Thyroid gland (tissue), 4 donors: ENCODE measurements around the gene SUGCT. TPM values are rescaled to one million over a fixed set of nuclear protein-coding genes. Genes with fewer than 3 reads are reported as not detected.

Experiments used
- DNase-seq, 2 donors: peaks; one replicate each; pipeline ENCODE4 v3.0.0-alpha.2; 2019
- H3K27ac ChIP-seq, 3 donors: fragments of 200-600 bp; sonication (generic); 1 replicate in 2 of 3; 2 replicates in 1 of 3; pipeline ENCODE4 v1.5.1; 2016 to 2019; ENCODE audit warnings: mild to moderate bottlenecking in 1 of 3, moderate library complexity in 1 of 3
- H3K27me3 ChIP-seq: fragments of 200-600 bp; sonication (generic); one replicate; pipeline ENCODE4 v1.5.1; 2019
- H3K36me3 ChIP-seq, 2 donors: fragments of 200-600 bp; sonication (generic); one replicate each; pipeline ENCODE4 v1.5.1; 2016 to 2019
- H3K4me1 ChIP-seq, 2 donors: fragments of 200-600 bp; sonication (generic); one replicate each; pipeline ENCODE4 v1.5.1; 2017 to 2019
- H3K4me3 ChIP-seq, 3 donors: fragments of 200-600 bp; sonication (generic); replicated peaks in 1 of 3; 1 replicate in 2 of 3; 2 replicates in 1 of 3; pipeline ENCODE4 v1.5.1; 2016; ENCODE audit warnings: mild to moderate bottlenecking in 1 of 3
- H3K9me3 ChIP-seq: fragments of 200-600 bp; sonication (generic); one replicate; pipeline ENCODE4 v1.5.1; 2017
- CTCF ChIP-seq, 6 experiments: fragments of 200-600 bp in 3 of 6; fragments of 450-650 bp in 3 of 6; sonication (generic) in 3 of 6; IDR thresholded peaks; one replicate each; pipeline ENCODE4 v1.5.1; 2016 to 2019; ENCODE audit warnings: antibody characterized with exemption in 6 of 6, mild to moderate bottlenecking in 2 of 6, inconsistent platforms in 1 of 6, moderate library complexity in 1 of 6
- POLR2A ChIP-seq, 2 donors: fragments of 450-650 bp; IDR thresholded peaks; one replicate each; pipeline ENCODE4 v1.6.1; 2017; ENCODE audit warnings: antibody characterized with exemption in 2 of 2, mild to moderate bottlenecking in 2 of 2, moderate library complexity in 1 of 2
- WGBS, 2 donors: methylation state at CpG; one replicate each; pipeline ENCODE4 v1.1.5; 2017; 5-methylcytosine and 5-hydroxymethylcytosine counted together
- intact Hi-C: fragments of 100-400 bp; cut with DNase I; formaldehyde crosslinking; loops from one replicate; pipeline ENCODE4 v1.15.1; 2023
- total RNA-seq, 4 donors: library from RNA; depleted of rRNA; stranded (reverse); fragments of >200 nt; gene quantifications; one replicate each; pipeline ENCODE4 v1.2.3, GENCODE V29; 2016

Gene SUGCT
- total RNA-seq, 4 donors from 2014 or later = 1.3 to 15.2 (median 3.2) TPM

- TF ChIP-seq CTCF (IDR thresholded peaks at IDR 0.05) = no peak
- TF ChIP-seq POLR2A (IDR thresholded peaks at IDR 0.05) = no peak
- H3K4me1 ChIP-seq = no peaks in the 10 kb centered on the region
- no peak for DNase-seq
- no peak overlapping the region for H3K4me3 ChIP-seq
- intact Hi-C loops = no loop called here
- H3K9me3 ChIP-seq = no peaks in the 10 kb centered on the region
- H3K27ac ChIP-seq = no peak overlapping the region
- no peaks in the 10 kb centered on the region for H3K27me3 ChIP-seq
- 96 to 98% methylated on average over 4 of the region's 4 CpGs for WGBS, 2 donors
- H3K36me3 ChIP-seq = no peaks in the 10 kb centered on the region
These were observed 215.3 kb downstream of the SUGCT start for GRCh38 chr7:40350100-40350499.

GRCh38 chr7:40354711-40355110 is 219.9 kb downstream of the SUGCT start:
- no peaks in the 10 kb centered on the region for H3K36me3 ChIP-seq
- intact Hi-C loops = no loop called here
- no peaks in the 10 kb centered on the region for H3K27me3 ChIP-seq
- no peaks in the 10 kb centered on the region for H3K9me3 ChIP-seq
- no peak for DNase-seq
- no peak overlapping the region for H3K4me3 ChIP-seq
- H3K27ac ChIP-seq = no peak overlapping the region
- 87 to 91% methylated on average over 2 of the region's 2 CpGs for WGBS, 2 donors
- no peak for TF ChIP-seq CTCF (IDR thresholded peaks at IDR 0.05)
- no peak for TF ChIP-seq POLR2A (IDR thresholded peaks at IDR 0.05)
- no peaks in the 10 kb centered on the region for H3K4me1 ChIP-seq

- intact Hi-C loops = no loop called here
- WGBS, 2 donors = 87 to 89% methylated on average over 3 of the region's 3 CpGs
- TF ChIP-seq POLR2A (IDR thresholded peaks at IDR 0.05) = no peak
- no peak for TF ChIP-seq CTCF (IDR thresholded peaks at IDR 0.05)
- Histone ChIP-seq H3K36me3 (no peaks in the 10 kb centered on the region), H3K27ac (no peak overlapping the region), H3K4me3 (no peak overlapping the region), H3K27me3 (no peaks in the 10 kb centered on the region), H3K4me1 (no peaks in the 10 kb centered on the region), H3K9me3 (no peaks in the 10 kb centered on the region)
- no peak for DNase-seq
These were observed 221.5 kb downstream of the SUGCT start for GRCh38 chr7:40356312-40356711.

GRCh38 chr7:40356871-40357709 is 222.3 kb downstream of the SUGCT start:
- Histone ChIP-seq H3K27me3 (no peaks in the 10 kb centered on the region), H3K36me3 (no peaks in the 10 kb centered on the region), H3K9me3 (no peaks in the 10 kb centered on the region), H3K4me3 (no peak overlapping the region), H3K4me1 (no peaks in the 10 kb centered on the region), H3K27ac (no peak overlapping the region)
- intact Hi-C loops = no loop called here
- TF ChIP-seq POLR2A (IDR thresholded peaks at IDR 0.05) = no peak
- no peak for TF ChIP-seq CTCF (IDR thresholded peaks at IDR 0.05)
- 88 to 93% methylated on average over 6 of the region's 6 CpGs for WGBS, 2 donors
- DNase-seq = no peak

DNA sequence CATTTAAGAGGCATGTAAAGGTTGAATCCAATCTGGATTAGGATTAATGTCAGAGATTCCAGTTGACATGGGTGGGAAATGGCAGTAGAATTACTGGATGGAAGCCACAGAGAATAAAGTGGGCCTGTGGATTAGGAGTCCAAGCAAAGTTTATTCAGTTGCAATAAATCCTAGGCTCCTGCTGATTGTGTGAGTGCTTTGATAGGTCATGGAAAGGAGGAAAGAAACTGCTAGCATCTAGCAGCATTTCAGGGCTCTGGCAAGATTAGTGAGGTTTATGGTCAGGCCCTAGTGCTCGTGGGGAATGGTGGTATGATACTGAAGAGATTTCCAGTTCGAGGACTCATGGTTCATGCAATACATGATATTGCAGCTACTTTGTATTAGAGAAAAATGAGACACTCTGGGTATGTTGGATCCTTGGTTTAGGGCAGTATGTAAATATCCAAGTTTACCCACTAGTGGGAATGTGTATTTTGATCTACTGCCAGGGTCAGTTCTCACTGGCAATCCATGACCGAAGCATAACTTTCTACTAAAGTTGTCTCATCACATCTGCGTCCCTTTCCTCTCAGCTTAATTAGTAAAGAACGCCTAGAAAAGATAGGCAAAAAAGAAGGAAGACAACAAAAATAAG is 235.0 kb downstream of the SUGCT start:
- intact Hi-C loops = no loop called here
- Histone ChIP-seq H3K4me3 (no peak overlapping the region), H3K9me3 (no peaks in the 10 kb centered on the region), H3K4me1 (no peaks in the 10 kb centered on the region), H3K27ac (no peak overlapping the region), H3K27me3 (no peaks in the 10 kb centered on the region), H3K36me3 (no peaks in the 10 kb centered on the region)
- 91 to 92% methylated on average over 5 of the region's 5 CpGs for WGBS, 2 donors
- TF ChIP-seq POLR2A (IDR thresholded peaks at IDR 0.05) (no peak), CTCF (IDR thresholded peaks at IDR 0.05) (no peak)
- DNase-seq = no peak
